AG04450 (cell line): ENCODE results near the gene ATL1. TPM values are rescaled to one million over a fixed set of nuclear protein-coding genes. Genes with fewer than 3 reads are reported as not detected.

Experiments
- CTCF ChIA-PET: fragments of 300-600, 350-600 bp; formaldehyde crosslinking; extraction: SDS; loops from one replicate; lab custom pipeline; 2022; ENCODE audit warnings: antibody characterized with exemption, inconsistent platforms; lab: Charles Lee
- POLR2A ChIA-PET: fragments of 350-600 bp; formaldehyde crosslinking; extraction: SDS; loops from one replicate; lab custom pipeline; 2021; ENCODE audit warnings: antibody characterized with exemption, inconsistent platforms; lab: Yijun Ruan, JAX
- DNase-seq: peaks from one replicate; pipeline ENCODE4 v3.0.0-alpha.2; 2011; ENCODE audit warnings: low read depth, low spot score
- H3K27ac ChIP-seq: one replicate; pipeline ENCODE4 v1.5.1; 2012; ENCODE audit warnings: low read depth, low read length, control low read depth
- H3K27me3 ChIP-seq: one replicate; pipeline ENCODE4 v1.6.0; 2012; ENCODE audit warnings: low read length; ENCODE audit not compliant: control insufficient read depth, insufficient read depth
- H3K4me3 ChIP-seq: 2 replicates; pipeline ENCODE4 v1.5.1; 2011; ENCODE audit warnings: mild to moderate bottlenecking, low read depth, low read length, control low read depth
- H3K9me3 ChIP-seq: 2 replicates; pipeline ENCODE4 v1.5.1; 2012; ENCODE audit warnings: low read length; ENCODE audit not compliant: control insufficient read depth, insufficient read depth
- CTCF ChIP-seq: IDR thresholded peaks from 2 replicates; pipeline ENCODE4 v1.5.1; 2011; ENCODE audit warnings: low read depth, low read length, control low read depth, inconsistent platforms
- polyA plus RNA-seq: library from polyadenylated mRNA; depleted of rRNA; stranded (reverse); fragments of >200 nt; gene quantifications from 2 replicates; pipeline ENCODE4 v1.2.3, GENCODE V29; 2011

Gene ATL1
- polyA plus RNA-seq, 1 experiment = 11.5 TPM

- no peak overlapping the region for H3K27ac ChIP-seq
- no peak overlapping the region for H3K4me3 ChIP-seq
- H3K27me3 ChIP-seq = no peaks in the 10 kb centered on the region
- POLR2A ChIA-PET = no interaction called here
- TF ChIP-seq CTCF = no peak
- DNase-seq = no peak
- CTCF ChIA-PET = no interaction called here
- H3K9me3 ChIP-seq = no peaks in the 10 kb centered on the region
These were observed 109.6 kb downstream of the ATL1 start for GRCh38 chr14:50669441-50669986.

GRCh38 chr14:50670196-50670865 lies 110.4 kb downstream of the ATL1 start:
- no peak for DNase-seq

GRCh38 chr14:50670866-50671256 lies 110.9 kb downstream of the ATL1 start:
- ChIA-PET POLR2A (no interaction called here), CTCF (interaction anchor here (0.7 kb wide), 1 partner anchor 128 kb away, joined by 3 read pairs; no protein-coding TSS in a partner anchor)
- H3K4me3 ChIP-seq = no peak overlapping the region
- no peak for TF ChIP-seq CTCF
- no peaks in the 10 kb centered on the region for H3K9me3 ChIP-seq
- no peak overlapping the region for H3K27ac ChIP-seq
- DNase-seq = no peak
- no peaks in the 10 kb centered on the region for H3K27me3 ChIP-seq

More at GRCh38 chr14:50670196-50670865, 110.4 kb downstream of the ATL1 start:
- POLR2A ChIA-PET = no interaction called here
- Histone ChIP-seq H3K4me3 (no peak overlapping the region), H3K9me3 (no peaks in the 10 kb centered on the region), H3K27me3 (no peaks in the 10 kb centered on the region), H3K27ac (no peak overlapping the region)
- CTCF ChIA-PET = no interaction called here
- TF ChIP-seq CTCF = no peak

- Histone ChIP-seq H3K27me3 (no peaks in the 10 kb centered on the region), H3K9me3 (no peaks in the 10 kb centered on the region), H3K4me3 (no peak overlapping the region), H3K27ac (no peak overlapping the region)
- DNase-seq = no peak
- no peak for TF ChIP-seq CTCF
- ChIA-PET POLR2A (interaction anchor here (1.0 kb wide), 1 partner anchor 25 kb away, joined by 6 read pairs; no protein-coding TSS in a partner anchor), CTCF (interaction anchor here (0.6 to 1.0 kb wide), 2 partner anchors 101 to 1042 kb away, joined by 3 read pairs; no protein-coding TSS in a partner anchor)
These were observed 115.7 kb downstream of the ATL1 start for GRCh38 chr14:50675597-50675996.
